ENCODE measurements around the gene SCART1.

DNA sequence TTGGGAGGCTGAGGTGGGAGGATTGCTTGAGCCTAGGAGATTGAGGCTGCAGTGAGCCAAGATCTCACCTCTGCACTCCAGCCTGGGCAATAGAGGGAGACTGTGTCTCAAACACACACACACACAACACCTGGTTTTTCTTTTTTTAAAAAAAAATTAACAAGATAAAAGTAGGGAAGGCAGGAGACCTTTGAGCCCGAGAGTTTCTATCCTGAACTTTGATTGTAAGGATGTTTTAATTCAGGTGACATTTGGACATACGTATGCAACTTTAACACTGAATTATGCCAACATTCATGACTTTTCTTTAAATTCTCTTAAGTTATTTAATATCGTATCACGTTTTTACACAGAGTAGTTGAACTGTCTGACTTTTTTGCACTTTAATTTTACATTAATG lies 61.7 kb downstream of the SCART1 start:
- TF ChIP-seq EZH2 (IDR thresholded peaks at IDR 0.05; ENCODE audit: insufficient read depth, poor library complexity, severe bottlenecking) (no peak), EZH2phosphoT487 (IDR thresholded peaks at IDR 0.05; ENCODE audit: insufficient read depth, low read depth) (no peak)
